Lower leg skin (tissue), 3 donors: ENCODE data around the gene VPS18.

Experiments
- CTCF ChIP-seq, 3 donors: fragments of 450-650 bp; IDR thresholded peaks; one replicate each; pipeline ENCODE4 v1.5.1; 2016; ENCODE audit warnings: antibody characterized with exemption in 3 of 3, mild to moderate bottlenecking in 3 of 3, moderate library complexity in 2 of 3
- POLR2A ChIP-seq, 2 donors: fragments of 450-650 bp; IDR thresholded peaks; one replicate each; pipeline ENCODE4 v1.6.1; 2016 to 2017; ENCODE audit warnings: antibody characterized with exemption in 2 of 2, mild to moderate bottlenecking in 1 of 2, moderate library complexity in 1 of 2

GRCh38 chr15:40927873-40928806, 33.9 kb downstream of the VPS18 start:
- TF ChIP-seq CTCF (IDR thresholded peaks at IDR 0.05), result no peak
- no peak for TF ChIP-seq POLR2A (IDR thresholded peaks at IDR 0.05)
